Epithelial cell of proximal tubule (primary cell): ENCODE results near the gene SMCP. TPM values are rescaled to one million over a fixed set of nuclear protein-coding genes. Genes with fewer than 3 reads are reported as not detected.

Source experiments
- DNase-seq: peaks from one replicate; pipeline ENCODE4 v3.0.0-alpha.2; 2011; ENCODE audit warnings: low read depth
- H3K4me3 ChIP-seq: 2 replicates; pipeline ENCODE4 v1.5.1; 2011; ENCODE audit warnings: low read depth, mild to moderate bottlenecking, low read length
- total RNA-seq: library from RNA; depleted of rRNA; stranded (reverse); fragments of >200 nt; gene quantifications from 2 replicates; pipeline ENCODE4 v1.2.3, GENCODE V29; 2015
- TF ChIP-seq, protein P1 (sequence below): conservative IDR thresholded peaks from 2 replicates; pipeline ENCODE4 v1.5.1; 2012; ENCODE audit warnings: low read depth, mild to moderate bottlenecking, low read length

Gene SMCP
- total RNA-seq, 1 donor from 2014 or later: not detected

DNA sequence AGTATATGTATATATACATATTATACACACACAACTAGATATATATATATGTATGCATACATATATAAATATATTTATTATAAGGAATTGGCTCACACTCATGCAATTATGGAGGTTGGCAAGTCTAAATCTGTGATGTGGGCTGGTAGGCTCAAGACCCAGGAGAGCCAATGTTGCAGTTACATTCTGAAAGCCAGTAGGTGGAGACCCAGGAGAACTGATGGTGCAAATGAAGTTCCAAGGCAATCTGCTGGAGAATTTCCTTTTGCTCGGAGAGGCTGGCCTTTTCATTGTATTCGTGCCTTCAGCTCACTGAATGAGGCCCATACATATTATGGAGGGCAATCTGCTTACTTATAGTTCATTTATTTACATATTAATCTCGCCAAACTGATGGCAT is 39.7 kb downstream of the SMCP start:
- no peak overlapping the region for H3K4me3 ChIP-seq
- TF ChIP-seq, protein P1, sequence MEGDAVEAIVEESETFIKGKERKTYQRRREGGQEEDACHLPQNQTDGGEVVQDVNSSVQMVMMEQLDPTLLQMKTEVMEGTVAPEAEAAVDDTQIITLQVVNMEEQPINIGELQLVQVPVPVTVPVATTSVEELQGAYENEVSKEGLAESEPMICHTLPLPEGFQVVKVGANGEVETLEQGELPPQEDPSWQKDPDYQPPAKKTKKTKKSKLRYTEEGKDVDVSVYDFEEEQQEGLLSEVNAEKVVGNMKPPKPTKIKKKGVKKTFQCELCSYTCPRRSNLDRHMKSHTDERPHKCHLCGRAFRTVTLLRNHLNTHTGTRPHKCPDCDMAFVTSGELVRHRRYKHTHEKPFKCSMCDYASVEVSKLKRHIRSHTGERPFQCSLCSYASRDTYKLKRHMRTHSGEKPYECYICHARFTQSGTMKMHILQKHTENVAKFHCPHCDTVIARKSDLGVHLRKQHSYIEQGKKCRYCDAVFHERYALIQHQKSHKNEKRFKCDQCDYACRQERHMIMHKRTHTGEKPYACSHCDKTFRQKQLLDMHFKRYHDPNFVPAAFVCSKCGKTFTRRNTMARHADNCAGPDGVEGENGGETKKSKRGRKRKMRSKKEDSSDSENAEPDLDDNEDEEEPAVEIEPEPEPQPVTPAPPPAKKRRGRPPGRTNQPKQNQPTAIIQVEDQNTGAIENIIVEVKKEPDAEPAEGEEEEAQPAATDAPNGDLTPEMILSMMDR: peak; percentile 63
- no peak for DNase-seq

DNA sequence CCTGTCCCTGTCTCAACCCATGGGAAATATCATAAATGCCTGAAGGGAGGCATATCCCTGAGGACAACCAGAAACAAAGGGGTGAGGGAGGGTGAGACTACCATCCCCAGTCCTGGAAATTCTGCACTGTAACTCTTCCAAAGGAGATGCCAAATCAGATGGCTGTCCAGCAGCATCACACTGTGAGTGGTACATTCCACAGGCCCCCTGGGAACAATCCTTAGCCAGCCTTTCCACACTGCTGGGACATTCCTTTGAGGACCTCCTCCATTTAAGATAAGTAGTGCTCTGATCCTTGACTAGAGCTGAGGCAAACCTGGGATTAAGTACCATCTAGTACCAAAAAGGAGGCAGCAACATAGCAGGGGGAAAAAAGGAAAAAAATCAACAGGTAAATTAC is 40.9 kb downstream of the SMCP start:
- no peak overlapping the region for H3K4me3 ChIP-seq
- TF ChIP-seq, protein P1: no peak
- DNase-seq: no peak

DNA sequence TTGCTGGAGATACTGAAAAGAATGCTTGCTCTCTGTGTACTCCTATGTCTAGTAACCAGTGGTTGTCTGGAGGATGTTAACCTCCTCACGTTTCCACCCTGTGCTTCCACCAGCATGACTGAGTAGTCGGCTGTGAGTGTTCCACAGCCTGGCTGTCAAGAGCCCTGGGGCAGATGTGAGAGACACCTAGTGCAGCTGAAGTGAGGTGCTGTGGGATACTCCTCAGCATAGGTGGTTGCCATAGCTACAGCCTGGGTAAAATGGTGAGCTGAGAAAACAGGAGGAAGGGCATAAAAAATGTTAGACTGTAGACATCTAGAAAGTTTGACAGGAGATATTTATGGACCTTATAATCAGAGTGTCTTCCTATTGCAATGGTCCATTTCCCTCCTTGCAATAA is 46.1 kb downstream of the SMCP start:
- TF ChIP-seq, protein P1: no peak
- no peak for DNase-seq
- no peak overlapping the region for H3K4me3 ChIP-seq

DNA sequence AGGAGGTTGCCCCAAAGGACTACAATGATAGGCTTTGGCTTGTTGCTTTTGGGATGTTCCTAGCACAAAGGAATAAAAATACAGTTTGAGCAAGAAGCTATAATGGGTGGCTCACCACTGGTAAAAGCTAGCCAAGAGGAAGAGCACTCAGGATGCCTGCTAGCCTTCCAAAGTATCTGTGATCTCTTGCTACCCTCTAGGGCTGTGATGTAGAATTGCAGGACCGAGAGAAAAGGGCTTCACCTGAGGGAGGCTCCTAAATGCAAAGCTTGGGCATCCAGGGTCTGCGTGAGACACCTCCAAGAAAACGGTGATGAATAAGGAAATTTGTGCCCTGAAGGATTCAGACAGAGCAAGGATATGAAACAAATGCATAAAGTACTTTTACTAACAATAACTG is 48.0 kb downstream of the SMCP start:
- no peak overlapping the region for H3K4me3 ChIP-seq
- no peak for DNase-seq
- TF ChIP-seq, protein P1: peak; percentile 60

DNA sequence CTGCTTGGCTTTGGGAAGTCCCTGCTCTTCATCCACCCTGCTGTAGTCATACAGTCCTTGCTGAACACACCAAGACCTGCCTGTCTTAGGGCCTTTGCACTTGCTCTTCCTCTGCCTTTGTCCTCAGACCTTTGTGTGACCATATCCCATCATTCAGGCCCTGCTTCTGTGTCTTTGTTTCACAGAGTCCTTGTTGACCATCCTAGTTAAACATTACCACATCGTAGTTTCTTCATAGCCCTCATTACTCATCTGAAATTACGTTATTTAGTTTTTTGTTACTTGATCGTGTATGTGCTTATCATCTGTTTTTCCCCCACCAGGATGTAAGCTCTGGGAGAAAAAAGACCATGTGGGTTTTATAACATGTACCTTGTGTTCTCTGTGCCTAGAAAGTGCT is 50.5 kb downstream of the SMCP start:
- TF ChIP-seq, protein P1: no peak
- no peak for DNase-seq
- H3K4me3 ChIP-seq: no peak overlapping the region

DNA sequence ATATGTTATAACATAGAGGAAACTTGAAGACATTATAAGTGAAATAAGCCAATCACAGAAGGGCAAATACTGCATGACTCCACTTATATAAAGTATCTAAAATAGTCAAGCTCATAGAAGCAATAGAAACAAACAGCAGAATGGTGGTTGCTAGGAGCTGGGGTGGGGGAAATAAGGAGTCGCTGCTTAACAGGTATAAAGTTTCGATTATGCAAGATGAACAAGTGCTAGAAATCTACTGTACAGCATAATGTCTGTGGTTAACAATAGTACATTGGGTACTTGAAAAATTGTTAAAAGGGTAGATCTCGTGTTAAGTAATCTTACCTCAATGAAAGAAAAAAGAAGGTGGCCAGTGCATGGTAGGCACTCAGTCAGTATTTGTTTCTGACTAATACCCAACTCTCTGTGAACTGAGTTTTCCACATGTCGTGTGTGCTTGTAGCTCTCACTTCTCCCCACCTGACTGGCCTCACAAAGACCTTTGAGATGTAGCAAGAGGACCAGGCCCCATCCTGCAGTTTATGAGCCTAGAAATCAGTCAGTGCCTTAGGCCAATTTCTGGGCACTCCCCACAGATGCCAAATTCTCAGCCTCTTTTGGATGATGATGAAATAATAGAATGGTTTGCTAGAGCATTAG is 54.2 kb downstream of the SMCP start:
- DNase-seq: no peak
- H3K4me3 ChIP-seq: no peak overlapping the region
- TF ChIP-seq, protein P1: no peak

DNA sequence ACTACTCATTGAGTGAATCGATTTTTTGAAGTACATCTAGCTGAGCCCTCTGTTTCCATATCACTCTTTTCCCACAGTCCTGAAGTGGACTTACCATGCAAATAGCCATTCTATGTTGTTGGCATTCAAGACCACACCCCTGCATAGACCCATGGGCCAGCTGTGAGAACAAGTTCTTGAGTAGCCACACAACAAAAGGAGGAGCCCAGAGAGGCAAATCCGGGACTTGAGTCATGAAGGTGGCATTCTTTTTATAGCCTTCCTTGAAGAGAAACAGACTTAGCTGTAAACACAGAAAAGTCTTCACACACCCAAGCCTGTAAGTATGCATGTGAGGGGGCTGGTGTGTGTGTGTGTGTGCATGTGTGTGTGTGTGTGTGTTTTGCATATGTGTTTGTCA is 55.1 kb downstream of the SMCP start:
- TF ChIP-seq, protein P1: no peak
- DNase-seq: no peak
- no peak overlapping the region for H3K4me3 ChIP-seq

Other genes starting within 250 kb of the SMCP start
- gene LCE2D, start 214.9 kb upstream of the SMCP start, total RNA-seq: not detected in 2 replicates
- gene LCE2C, start 203.0 kb upstream of the SMCP start, total RNA-seq: not detected in 2 replicates
- not detected in 2 replicates for gene LCE2B, start 192.2 kb upstream of the SMCP start, total RNA-seq
- gene LCE2A, start 180.0 kb upstream of the SMCP start, total RNA-seq: not detected in 2 replicates
- not detected in 2 replicates for gene LCE4A, start 170.2 kb upstream of the SMCP start, total RNA-seq
- gene KPRP, start 120.3 kb upstream of the SMCP start, total RNA-seq: not detected in 2 replicates
- gene LCE1F, start 103.2 kb upstream of the SMCP start, total RNA-seq: not detected in 2 replicates
- not detected in 2 replicates for gene LCE1E, start 92.1 kb upstream of the SMCP start, total RNA-seq
- not detected in 2 replicates for gene LCE1D, start 81.6 kb upstream of the SMCP start, total RNA-seq
- not detected in 2 replicates for gene LCE1C, start 71.7 kb upstream of the SMCP start, total RNA-seq
- not detected in 2 replicates for gene LCE1B, start 66.4 kb upstream of the SMCP start, total RNA-seq
- gene LCE1A, start 50.8 kb upstream of the SMCP start, total RNA-seq: not detected in 2 replicates
- not detected in 2 replicates for gene LCE6A, start 35.5 kb upstream of the SMCP start, total RNA-seq
- gene LCE7A, start 18.3 kb upstream of the SMCP start, total RNA-seq: not detected in 2 replicates
- 0.35 and 2.1 TPM in 2 replicates for gene IVL, start 30.2 kb downstream of the SMCP start, total RNA-seq
- not detected in 2 replicates for gene SPRR5, start 68.9 kb downstream of the SMCP start, total RNA-seq
- gene SPRR4, start 92.3 kb downstream of the SMCP start, total RNA-seq: not detected in 2 replicates
- gene SPRR1A, start 105.8 kb downstream of the SMCP start, total RNA-seq: not detected in 2 replicates
- not detected in 2 replicates for gene SPRR3, start 123.4 kb downstream of the SMCP start, total RNA-seq
- 0.75 TPM in 1 of 2 replicates, not detected in the other for gene SPRR1B, start 152.9 kb downstream of the SMCP start, total RNA-seq
- not detected in 2 replicates for gene SPRR2D, start 162.8 kb downstream of the SMCP start, total RNA-seq
- gene SPRR2A, start 179.2 kb downstream of the SMCP start, total RNA-seq: 0.92 and 1.8 TPM in 2 replicates
- not detected in 2 replicates for gene SPRR2B, start 193.3 kb downstream of the SMCP start, total RNA-seq
- not detected in 2 replicates for gene SPRR2E, start 216.2 kb downstream of the SMCP start, total RNA-seq
- gene SPRR2F, start 235.2 kb downstream of the SMCP start, total RNA-seq: not detected in 2 replicates